GM21717 (cell line): ENCODE results near the gene RHEBL1.

ENCODE experiments used
- ATAC-seq: cut with Tn5 transposase; IDR thresholded peaks from one replicate; pipeline ENCODE4 v1.9.1; 2021; ENCODE audit warnings: mild to moderate bottlenecking, moderate library complexity; ENCODE audit not compliant: unreplicated experiment

Gene RHEBL1

GRCh38 chr12:49022558-49023178 is 47.1 kb downstream of the RHEBL1 start:
- ATAC-seq: no peak

GRCh38 chr12:49021292-49021915 is 48.4 kb downstream of the RHEBL1 start:
- no peak for ATAC-seq

- no peak for ATAC-seq
Measured at GRCh38 chr12:49020441-49020840, 49.3 kb downstream of the RHEBL1 start.

- ATAC-seq: no peak
Measured at GRCh38 chr12:49019443-49020324, 50.1 kb downstream of the RHEBL1 start.

- ATAC-seq: peak; percentile 18
Measured at GRCh38 chr12:49019120-49019430, 50.7 kb downstream of the RHEBL1 start.

- peak; percentile 75 for ATAC-seq
Measured at GRCh38 chr12:49018261-49019119, 51.3 kb downstream of the RHEBL1 start, which contains the start of gene PRKAG1. TSS of gene PRKAG1 (minus strand) at chr12:49018776. CDS start at chr12:49018740, 36 bp downstream.

- ATAC-seq: peak; percentile 11
Measured at GRCh38 chr12:49017891-49018260, 51.9 kb downstream of the RHEBL1 start.

- no peak for ATAC-seq
Measured at GRCh38 chr12:49015196-49015595, 54.6 kb downstream of the RHEBL1 start.
